GM21390 (cell line): ENCODE measurements around the gene CEP85.
"Not testable (repeated sequence)": the region's sequence is repeated elsewhere in the genome, so short reads cannot be mapped to it uniquely, and the experiment has no call there.

ENCODE experiments used
- ATAC-seq: cut with Tn5 transposase; IDR thresholded peaks from one replicate; pipeline ENCODE4 v1.9.1; 2021; ENCODE audit not compliant: unreplicated experiment

Gene CEP85

GRCh38 chr1:26224606-26225005 is 9.4 kb upstream of the CEP85 start:
- no peak for ATAC-seq

GRCh38 chr1:26225033-26225831 is 8.8 kb upstream of the CEP85 start:
- ATAC-seq, result no peak

- ATAC-seq, result not testable (repeated sequence)
Measured at GRCh38 chr1:26230682-26231081, 3.3 kb upstream of the CEP85 start.

- ATAC-seq, result no peak
Measured at GRCh38 chr1:26234644-26235370, 807 bp downstream of the CEP85 start.

GRCh38 chr1:26237230-26237966 is 3.4 kb downstream of the CEP85 start:
- no peak for ATAC-seq

- no peak for ATAC-seq
Measured at GRCh38 chr1:26239936-26240335, 5.9 kb downstream of the CEP85 start.

GRCh38 chr1:26252718-26253117 is 18.7 kb downstream of the CEP85 start:
- ATAC-seq, result no peak

- ATAC-seq, result no peak
Measured at GRCh38 chr1:26254404-26254803, 20.4 kb downstream of the CEP85 start.

GRCh38 chr1:26257222-26257621 is 23.2 kb downstream of the CEP85 start:
- no peak for ATAC-seq

GRCh38 chr1:26259005-26259404 is 25.0 kb downstream of the CEP85 start:
- no peak for ATAC-seq

- no peak for ATAC-seq
Measured at GRCh38 chr1:26259578-26259977, 25.6 kb downstream of the CEP85 start.

- ATAC-seq, result no peak
Measured at GRCh38 chr1:26263212-26263611, 29.2 kb downstream of the CEP85 start.

GRCh38 chr1:26265405-26265804 is 31.4 kb downstream of the CEP85 start:
- ATAC-seq, result no peak

- no peak for ATAC-seq
Measured at GRCh38 chr1:26268290-26269197, 34.5 kb downstream of the CEP85 start.

- no peak for ATAC-seq
Measured at GRCh38 chr1:26269198-26269550, 35.2 kb downstream of the CEP85 start.

GRCh38 chr1:26274801-26275425 is 40.9 kb downstream of the CEP85 start:
- no peak for ATAC-seq

GRCh38 chr1:26275580-26276431 is 41.8 kb downstream of the CEP85 start:
- no peak for ATAC-seq

GRCh38 chr1:26276432-26276838 is 42.4 kb downstream of the CEP85 start:
- no peak for ATAC-seq

- ATAC-seq, result no peak
Measured at GRCh38 chr1:26277261-26277661, 43.3 kb downstream of the CEP85 start.
